ENCODE measurements around the gene KPNA6.

DNA sequence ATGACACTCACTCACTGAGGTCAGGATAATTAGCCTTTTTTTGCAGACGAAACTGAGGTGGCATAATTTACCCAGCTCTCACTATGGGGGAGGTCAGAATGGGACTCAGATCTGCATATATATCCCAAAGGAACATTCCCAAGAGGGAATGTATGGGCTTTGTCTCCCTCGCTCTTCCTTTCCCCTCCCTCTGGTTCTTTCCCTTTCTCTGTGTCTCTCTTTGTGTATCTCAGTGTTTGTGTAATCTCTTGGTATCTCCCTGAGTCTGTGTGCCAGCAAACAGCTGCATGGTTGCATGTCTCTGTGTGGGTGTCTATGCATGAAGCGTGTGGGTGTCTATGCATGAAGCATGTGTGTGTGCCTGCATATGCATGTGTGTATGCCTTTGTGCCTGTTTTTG is 30.4 kb upstream of the KPNA6 start:
- TF ChIP-seq SIN3A (IDR thresholded peaks at IDR 0.05; ENCODE audit: borderline replicate concordance, insufficient read depth, low read length) (no peak), POLR2AphosphoS5 (IDR thresholded peaks at IDR 0.05; ENCODE audit: low read depth, low read length) (no peak), TAF1 (IDR thresholded peaks at IDR 0.05; ENCODE audit: borderline replicate concordance, insufficient read depth, low read length) (no peak), FOXP2 (optimal IDR thresholded peaks at IDR 0.05; ENCODE audit: borderline replicate concordance, extremely low read depth, extremely low read length, insufficient read depth) (no peak)
- TF ChIP-seq, protein P1, sequence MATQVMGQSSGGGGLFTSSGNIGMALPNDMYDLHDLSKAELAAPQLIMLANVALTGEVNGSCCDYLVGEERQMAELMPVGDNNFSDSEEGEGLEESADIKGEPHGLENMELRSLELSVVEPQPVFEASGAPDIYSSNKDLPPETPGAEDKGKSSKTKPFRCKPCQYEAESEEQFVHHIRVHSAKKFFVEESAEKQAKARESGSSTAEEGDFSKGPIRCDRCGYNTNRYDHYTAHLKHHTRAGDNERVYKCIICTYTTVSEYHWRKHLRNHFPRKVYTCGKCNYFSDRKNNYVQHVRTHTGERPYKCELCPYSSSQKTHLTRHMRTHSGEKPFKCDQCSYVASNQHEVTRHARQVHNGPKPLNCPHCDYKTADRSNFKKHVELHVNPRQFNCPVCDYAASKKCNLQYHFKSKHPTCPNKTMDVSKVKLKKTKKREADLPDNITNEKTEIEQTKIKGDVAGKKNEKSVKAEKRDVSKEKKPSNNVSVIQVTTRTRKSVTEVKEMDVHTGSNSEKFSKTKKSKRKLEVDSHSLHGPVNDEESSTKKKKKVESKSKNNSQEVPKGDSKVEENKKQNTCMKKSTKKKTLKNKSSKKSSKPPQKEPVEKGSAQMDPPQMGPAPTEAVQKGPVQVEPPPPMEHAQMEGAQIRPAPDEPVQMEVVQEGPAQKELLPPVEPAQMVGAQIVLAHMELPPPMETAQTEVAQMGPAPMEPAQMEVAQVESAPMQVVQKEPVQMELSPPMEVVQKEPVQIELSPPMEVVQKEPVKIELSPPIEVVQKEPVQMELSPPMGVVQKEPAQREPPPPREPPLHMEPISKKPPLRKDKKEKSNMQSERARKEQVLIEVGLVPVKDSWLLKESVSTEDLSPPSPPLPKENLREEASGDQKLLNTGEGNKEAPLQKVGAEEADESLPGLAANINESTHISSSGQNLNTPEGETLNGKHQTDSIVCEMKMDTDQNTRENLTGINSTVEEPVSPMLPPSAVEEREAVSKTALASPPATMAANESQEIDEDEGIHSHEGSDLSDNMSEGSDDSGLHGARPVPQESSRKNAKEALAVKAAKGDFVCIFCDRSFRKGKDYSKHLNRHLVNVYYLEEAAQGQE (IDR thresholded peaks at IDR 0.05; ENCODE audit: insufficient read depth in 1 of 2, low read depth in 2 of 2, low read length in 2 of 2), result no peak

Measured in PFSK-1 (cell line).